PFSK-1 (cell line): ENCODE results near the gene SNCA.

Experiments
- FOXP2 ChIP-seq: optimal IDR thresholded peaks from 2 replicates; pipeline ENCODE3; 2011; ENCODE audit warnings: borderline replicate concordance, control low read depth, inconsistent platforms; ENCODE audit not compliant: insufficient read depth; ENCODE audit errors: extremely low read length, extremely low read depth
- POLR2AphosphoS5 ChIP-seq: IDR thresholded peaks from 2 replicates; pipeline ENCODE4 v1.6.1; 2012; ENCODE audit warnings: low read depth, mild to moderate bottlenecking, control low read depth, low read length, moderate library complexity
- SIN3A ChIP-seq: IDR thresholded peaks from 2 replicates; pipeline ENCODE4 v1.6.1; 2012; ENCODE audit warnings: mild to moderate bottlenecking, low read length, moderate library complexity, borderline replicate concordance; ENCODE audit not compliant: insufficient read depth
- TAF1 ChIP-seq: IDR thresholded peaks from 2 replicates; pipeline ENCODE4 v1.6.1; 2012; ENCODE audit warnings: low read length, control low read depth, borderline replicate concordance; ENCODE audit not compliant: insufficient read depth
- TF ChIP-seq, protein P1 (sequence below), 2 experiments: IDR thresholded peaks; 2 replicates each; pipeline versions ENCODE4 v1.6.1 to v1.8.0; 2011 to 2012; ENCODE audit warnings: low read depth in 2 of 2, low read length in 2 of 2, control low read depth in 1 of 2, inconsistent platforms in 1 of 2, mild to moderate bottlenecking in 1 of 2, moderate library complexity in 1 of 2; ENCODE audit not compliant: insufficient read depth in 1 of 2

DNA sequence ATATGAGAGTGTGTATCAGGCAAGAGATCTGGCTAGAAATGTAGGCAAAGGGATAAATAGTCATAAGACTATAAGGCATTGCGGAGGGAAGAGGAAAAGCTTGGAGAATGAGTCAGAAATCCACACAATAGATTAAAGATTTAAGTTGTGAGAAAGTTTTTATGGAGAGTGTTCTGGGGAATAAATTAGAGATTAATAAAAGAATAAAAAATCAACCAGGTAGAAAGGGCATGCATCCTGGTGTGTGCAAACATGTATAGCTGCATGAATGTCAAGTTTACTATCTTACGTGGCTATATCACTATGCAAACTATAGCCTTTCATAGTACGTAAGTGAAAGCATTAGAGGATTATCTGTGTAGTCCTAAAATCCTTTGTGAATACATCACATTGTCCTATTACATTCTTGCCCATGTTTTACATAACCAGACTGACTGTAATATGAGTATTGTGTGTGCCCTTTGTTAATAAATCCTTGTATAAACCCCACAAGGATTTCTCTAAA, 36.9 kb downstream of the SNCA start:
- TF ChIP-seq SIN3A (no peak), TAF1 (no peak), POLR2AphosphoS5 (no peak), FOXP2 (no peak)
- TF ChIP-seq, protein P1, sequence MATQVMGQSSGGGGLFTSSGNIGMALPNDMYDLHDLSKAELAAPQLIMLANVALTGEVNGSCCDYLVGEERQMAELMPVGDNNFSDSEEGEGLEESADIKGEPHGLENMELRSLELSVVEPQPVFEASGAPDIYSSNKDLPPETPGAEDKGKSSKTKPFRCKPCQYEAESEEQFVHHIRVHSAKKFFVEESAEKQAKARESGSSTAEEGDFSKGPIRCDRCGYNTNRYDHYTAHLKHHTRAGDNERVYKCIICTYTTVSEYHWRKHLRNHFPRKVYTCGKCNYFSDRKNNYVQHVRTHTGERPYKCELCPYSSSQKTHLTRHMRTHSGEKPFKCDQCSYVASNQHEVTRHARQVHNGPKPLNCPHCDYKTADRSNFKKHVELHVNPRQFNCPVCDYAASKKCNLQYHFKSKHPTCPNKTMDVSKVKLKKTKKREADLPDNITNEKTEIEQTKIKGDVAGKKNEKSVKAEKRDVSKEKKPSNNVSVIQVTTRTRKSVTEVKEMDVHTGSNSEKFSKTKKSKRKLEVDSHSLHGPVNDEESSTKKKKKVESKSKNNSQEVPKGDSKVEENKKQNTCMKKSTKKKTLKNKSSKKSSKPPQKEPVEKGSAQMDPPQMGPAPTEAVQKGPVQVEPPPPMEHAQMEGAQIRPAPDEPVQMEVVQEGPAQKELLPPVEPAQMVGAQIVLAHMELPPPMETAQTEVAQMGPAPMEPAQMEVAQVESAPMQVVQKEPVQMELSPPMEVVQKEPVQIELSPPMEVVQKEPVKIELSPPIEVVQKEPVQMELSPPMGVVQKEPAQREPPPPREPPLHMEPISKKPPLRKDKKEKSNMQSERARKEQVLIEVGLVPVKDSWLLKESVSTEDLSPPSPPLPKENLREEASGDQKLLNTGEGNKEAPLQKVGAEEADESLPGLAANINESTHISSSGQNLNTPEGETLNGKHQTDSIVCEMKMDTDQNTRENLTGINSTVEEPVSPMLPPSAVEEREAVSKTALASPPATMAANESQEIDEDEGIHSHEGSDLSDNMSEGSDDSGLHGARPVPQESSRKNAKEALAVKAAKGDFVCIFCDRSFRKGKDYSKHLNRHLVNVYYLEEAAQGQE (IDR thresholded peaks at IDR 0.05; ENCODE audit: insufficient read depth in 1 of 2, low read depth in 2 of 2, low read length in 2 of 2), result no peak
